Upper lobe of left lung (tissue), 4 donors: ENCODE data around the gene B3GALT6.

Experiments
- CTCF ChIP-seq, 6 experiments: fragments of 450-650 bp in 4 of 6; fragments of 200-600 bp in 2 of 6; sonication (generic) in 2 of 6; IDR thresholded peaks; one replicate each; pipeline ENCODE4 v1.5.1; 2016 to 2019; ENCODE audit warnings: antibody characterized with exemption in 6 of 6
- POLR2A ChIP-seq, 4 donors: fragments of 450-650 bp; IDR thresholded peaks; one replicate each; pipeline ENCODE4 v1.5.1; 2016 to 2017; ENCODE audit warnings: antibody characterized with exemption in 4 of 4, mild to moderate bottlenecking in 2 of 4

- TF ChIP-seq CTCF (IDR thresholded peaks at IDR 0.05) (no peak), POLR2A (IDR thresholded peaks at IDR 0.05) (no peak)
Measured at GRCh38 chr1:1189111-1189510, 42.9 kb upstream of the B3GALT6 start.
